Fibroblast of lung (primary cell): ENCODE data around the gene MYO18A.

Experiments
- CTCF ChIP-seq, 2 donors: IDR thresholded peaks in 1 of 2; conservative IDR thresholded peaks in 1 of 2; 1 replicate in 1 of 2; 2 replicates in 1 of 2; pipeline ENCODE4 v1.5.1; 2011 to 2012; ENCODE audit warnings: low read length in 2 of 2, control low read depth in 1 of 2, inconsistent platforms in 1 of 2, low read depth in 1 of 2, mild to moderate bottlenecking in 1 of 2
- EZH2 ChIP-seq: IDR thresholded peaks from 2 replicates; pipeline ENCODE4 v1.5.1; 2012; ENCODE audit warnings: low read length, control low read depth, mild to moderate bottlenecking; ENCODE audit errors: missing control alignments

- TF ChIP-seq CTCF (conservative IDR thresholded peaks at IDR 0.05 in 1 of 2, IDR thresholded peaks at IDR 0.05 in 1 of 2; ENCODE audit: low read depth in 1 of 2, low read length in 2 of 2): no peak
- TF ChIP-seq EZH2: no peak
Measured at GRCh38 chr17:29095439-29095838, 84.8 kb downstream of the MYO18A start.
